AG10803 (cell line): Measurements from ENCODE around the gene MROH8.

Source experiments
- DNase-seq: peaks from one replicate; pipeline ENCODE4 v3.0.0; 2010; ENCODE audit warnings: low read depth
- H3K4me3 ChIP-seq: 2 replicates; pipeline ENCODE4 v1.5.1; 2011; ENCODE audit warnings: mild to moderate bottlenecking, low read length, control low read depth
- CTCF ChIP-seq: conservative IDR thresholded peaks from 2 replicates; pipeline ENCODE4 v1.5.1; 2011; ENCODE audit warnings: mild to moderate bottlenecking, low read length, control low read depth, inconsistent platforms

Gene MROH8

GRCh38 chr20:37189416-37190016 is 10.2 kb upstream of the MROH8 start:
- H3K4me3 ChIP-seq: no peak overlapping the region
- no peak for TF ChIP-seq CTCF
- DNase-seq: no peak

GRCh38 chr20:37188787-37189186 is 9.4 kb upstream of the MROH8 start:
- no peak for TF ChIP-seq CTCF
- DNase-seq: no peak
- H3K4me3 ChIP-seq: no peak overlapping the region

GRCh38 chr20:37185686-37186085 is 6.3 kb upstream of the MROH8 start:
- no peak for DNase-seq
- TF ChIP-seq CTCF: no peak
- H3K4me3 ChIP-seq: no peak overlapping the region

- peak; percentile 36 for DNase-seq
- peak overlapping the region; percentile 87 for H3K4me3 ChIP-seq
- TF ChIP-seq CTCF: no peak
Observed at GRCh38 chr20:37179683-37180524, 556 bp upstream of the MROH8 start.

GRCh38 chr20:37172836-37173235 is 6.5 kb downstream of the MROH8 start:
- no peak for DNase-seq
- no peak for TF ChIP-seq CTCF
- no peak overlapping the region for H3K4me3 ChIP-seq

GRCh38 chr20:37166867-37167266 is 12.5 kb downstream of the MROH8 start:
- TF ChIP-seq CTCF: no peak
- DNase-seq: no peak
- H3K4me3 ChIP-seq: no peak overlapping the region

- DNase-seq: peak; percentile 13
- TF ChIP-seq CTCF: no peak
- H3K4me3 ChIP-seq: no peak overlapping the region
Observed at GRCh38 chr20:37165031-37165430, 14.3 kb downstream of the MROH8 start.
